Lower leg skin (tissue), 4 donors: ENCODE results near the gene AREG. TPM values are rescaled to one million over a fixed set of nuclear protein-coding genes. Genes with fewer than 3 reads are reported as not detected.

Source experiments
- DNase-seq, 2 donors: peaks; one replicate each; pipeline ENCODE4 v3.0.0-alpha.2; 2019; ENCODE audit warnings: low spot score in 2 of 2
- H3K4me3 ChIP-seq: fragments of 200-600 bp; sonication (generic); 2 replicates; pipeline ENCODE4 v1.5.1; 2017; ENCODE audit warnings: mild to moderate bottlenecking, low read depth; ENCODE audit not compliant: poor library complexity, severe bottlenecking
- CTCF ChIP-seq, 3 donors: fragments of 450-650 bp; IDR thresholded peaks; one replicate each; pipeline ENCODE4 v1.5.1; 2016; ENCODE audit warnings: antibody characterized with exemption in 3 of 3, mild to moderate bottlenecking in 3 of 3, moderate library complexity in 2 of 3
- POLR2A ChIP-seq, 2 donors: fragments of 450-650 bp; IDR thresholded peaks; one replicate each; pipeline ENCODE4 v1.6.1; 2016 to 2017; ENCODE audit warnings: antibody characterized with exemption in 2 of 2, mild to moderate bottlenecking in 1 of 2, moderate library complexity in 1 of 2
- WGBS, 2 donors: methylation state at CpG; one replicate each; pipeline ENCODE4 v1.1.5; 2018; 5-methylcytosine and 5-hydroxymethylcytosine counted together
- intact Hi-C: fragments of 100-400 bp; cut with DNase I; formaldehyde crosslinking; loops from one replicate; pipeline ENCODE4 v1.15.0; 2023; ENCODE audit warnings: low total_unique reads
- total RNA-seq, 4 donors: library from RNA; depleted of rRNA; stranded (reverse); fragments of >200 nt; gene quantifications; one replicate each; pipeline ENCODE4 v1.1.0, GENCODE V29; 2016

The AREG gene
- total RNA-seq, 4 donors from 2014 or later = 7.4 to 15.2 (median 11.6) TPM

GRCh38 chr4:74490736-74491135 is 45.8 kb downstream of the AREG start:
- no peak overlapping the region for H3K4me3 ChIP-seq
- no peak for DNase-seq
- 52 to 57% methylated on average over 1 of the region's 1 CpG for WGBS, 2 donors
- intact Hi-C loops = no loop called here
- no peak for TF ChIP-seq CTCF (IDR thresholded peaks at IDR 0.05)
- no peak for TF ChIP-seq POLR2A (IDR thresholded peaks at IDR 0.05)

GRCh38 chr4:74499986-74500781 is 55.2 kb downstream of the AREG start:
- WGBS, 2 donors = 89 to 91% methylated on average over 4 of the region's 4 CpGs
- H3K4me3 ChIP-seq = no peak overlapping the region
- intact Hi-C loops = no loop called here
- TF ChIP-seq POLR2A (IDR thresholded peaks at IDR 0.05) (no peak), CTCF (IDR thresholded peaks at IDR 0.05) (no peak)
- DNase-seq = no peak

- intact Hi-C loops = no loop called here
- 79 to 95% methylated on average over 1 of the region's 1 CpG for WGBS, 2 donors
- H3K4me3 ChIP-seq = no peak overlapping the region
- no peak for DNase-seq
- no peak for TF ChIP-seq POLR2A (IDR thresholded peaks at IDR 0.05)
- TF ChIP-seq CTCF (IDR thresholded peaks at IDR 0.05) = no peak
Observed at GRCh38 chr4:74501579-74501978, 56.6 kb downstream of the AREG start.

- TF ChIP-seq CTCF (IDR thresholded peaks at IDR 0.05) (no peak), POLR2A (IDR thresholded peaks at IDR 0.05) (no peak)
- H3K4me3 ChIP-seq = no peak overlapping the region
- intact Hi-C loops = no loop called here
- 75 to 78% methylated on average over 2 of the region's 2 CpGs for WGBS, 2 donors
- no peak for DNase-seq
Observed at GRCh38 chr4:74503580-74503979, 58.6 kb downstream of the AREG start.

GRCh38 chr4:74504212-74504611 is 59.3 kb downstream of the AREG start:
- intact Hi-C loops = no loop called here
- no peak overlapping the region for H3K4me3 ChIP-seq
- WGBS, 2 donors = 57 to 68% methylated on average over 1 of the region's 1 CpG
- no peak for TF ChIP-seq POLR2A (IDR thresholded peaks at IDR 0.05)
- TF ChIP-seq CTCF (IDR thresholded peaks at IDR 0.05) = no peak
- DNase-seq = no peak

Other genes with a start within 250 kb of the AREG start
- gene EPGN, start 136.7 kb upstream of the AREG start, total RNA-seq = 10 to 100 TPM in 2 of 4 donors, 1 to 10 TPM in 2; 4.0 to 27.9 (median 16.9) TPM
- gene EREG, start 80.0 kb upstream of the AREG start, total RNA-seq = 10 to 100 TPM; 21.4 to 52.1 (median 44.3) TPM